NCI-H345 treated with DMSO at 0.1 percent for 48 hours (cell line): Measurements from ENCODE around the gene DPEP2.

Source experiments
- DNase-seq: peaks from one replicate; lab custom pipeline; 2025; ENCODE audit not compliant: unreplicated experiment; lab: John Stamatoyannopoulos, UW

The DPEP2 gene

DNA sequence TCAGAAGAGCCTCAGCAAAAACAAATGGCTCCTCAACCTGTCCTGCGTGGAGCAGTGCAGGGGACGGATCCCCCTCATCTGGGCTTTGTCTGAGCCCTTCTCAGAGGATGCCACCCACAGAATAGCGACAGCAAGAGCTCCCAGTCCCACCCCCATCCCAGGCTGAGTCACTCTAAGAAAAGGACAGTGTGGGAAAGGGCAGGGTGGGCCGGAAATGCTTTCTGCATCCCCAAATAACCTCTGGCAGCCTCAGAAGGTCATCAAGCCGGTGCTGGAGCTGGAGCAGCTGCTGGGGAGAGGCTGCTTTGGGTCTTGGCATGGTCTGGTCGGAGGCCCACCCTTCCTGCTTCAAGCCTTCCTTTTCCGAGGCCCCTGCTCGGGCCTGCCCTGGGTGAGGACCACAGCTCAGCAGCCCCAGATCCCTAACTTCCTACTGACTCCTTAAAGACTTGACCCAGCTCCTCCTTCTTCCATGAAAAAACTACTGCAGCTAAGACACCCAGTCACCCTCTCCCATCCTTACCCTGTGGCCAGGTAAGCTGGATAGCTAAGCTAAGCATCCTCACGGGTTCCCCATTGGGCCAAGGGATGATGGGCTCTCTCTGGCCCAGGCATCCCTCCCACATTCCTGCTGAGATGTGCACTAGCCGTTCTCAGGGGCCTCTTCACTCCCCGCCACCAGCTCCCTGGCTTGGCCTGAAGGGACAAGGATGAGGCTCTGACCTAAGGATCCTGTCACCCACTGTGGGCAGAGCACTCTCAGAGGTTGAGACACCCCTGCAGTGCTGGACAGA is 39.6 kb downstream of the DPEP2 start:
- no peak for DNase-seq

DNA sequence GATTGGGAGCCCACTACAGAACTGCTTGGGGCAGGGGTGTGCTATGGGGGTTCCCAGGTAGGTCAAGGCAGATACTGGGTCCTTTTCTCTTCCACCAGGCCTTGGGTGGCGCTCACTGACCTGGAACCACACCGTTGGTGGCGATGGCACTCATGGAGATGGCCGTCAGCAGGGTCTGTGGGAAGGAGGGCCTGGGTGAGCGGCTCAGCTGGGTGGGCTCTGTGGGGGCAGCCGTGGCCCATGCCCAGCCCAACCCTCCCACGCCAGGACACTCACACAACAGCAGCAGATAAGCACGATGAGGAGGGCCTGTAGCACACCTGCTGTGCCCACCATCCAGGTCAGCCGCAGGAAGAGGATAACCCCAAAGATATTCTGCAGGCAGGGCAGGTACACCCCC is 41.7 kb downstream of the DPEP2 start:
- DNase-seq: no peak

DNA sequence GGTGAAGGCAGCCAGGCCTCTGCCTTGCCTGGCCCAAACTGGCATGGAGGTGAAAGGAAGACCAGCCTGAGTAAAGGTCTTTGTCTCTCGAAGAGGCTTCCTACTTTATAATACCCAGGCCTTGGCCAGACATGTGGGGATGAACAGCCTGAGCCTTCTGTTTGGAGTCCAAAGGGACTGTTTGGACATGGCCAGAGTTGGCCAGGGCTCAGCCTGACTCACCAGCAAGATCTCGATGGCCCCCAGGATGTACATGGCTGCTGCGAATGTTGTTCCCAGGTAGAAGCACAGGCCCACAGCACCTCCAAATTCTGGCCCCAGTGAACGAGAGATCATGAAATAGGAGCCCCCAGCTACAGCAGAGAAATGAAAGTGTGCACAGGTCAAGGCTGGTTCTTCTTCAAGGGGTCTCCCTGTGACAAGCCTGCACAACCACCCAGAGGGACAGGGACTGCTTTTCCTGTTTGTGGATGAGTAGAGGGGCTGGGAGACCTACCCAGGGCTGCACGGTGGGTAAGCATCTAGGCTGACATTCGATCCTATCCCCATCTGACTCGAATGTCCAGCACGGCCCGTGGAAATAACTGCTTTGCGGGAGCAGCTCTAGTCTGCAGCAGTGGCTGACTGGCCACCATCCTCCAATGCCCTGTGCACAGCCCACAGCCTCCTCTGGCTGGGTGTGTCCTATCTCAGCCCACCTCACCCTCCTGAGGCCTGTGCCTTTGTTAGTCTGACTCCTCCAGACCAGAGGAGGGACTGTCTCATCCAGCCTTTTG is 44.7 kb downstream of the DPEP2 start:
- no peak for DNase-seq

- no peak for DNase-seq
These were observed 45.5 kb downstream of the DPEP2 start for GRCh38 chr16:67953641-67954375.

DNA sequence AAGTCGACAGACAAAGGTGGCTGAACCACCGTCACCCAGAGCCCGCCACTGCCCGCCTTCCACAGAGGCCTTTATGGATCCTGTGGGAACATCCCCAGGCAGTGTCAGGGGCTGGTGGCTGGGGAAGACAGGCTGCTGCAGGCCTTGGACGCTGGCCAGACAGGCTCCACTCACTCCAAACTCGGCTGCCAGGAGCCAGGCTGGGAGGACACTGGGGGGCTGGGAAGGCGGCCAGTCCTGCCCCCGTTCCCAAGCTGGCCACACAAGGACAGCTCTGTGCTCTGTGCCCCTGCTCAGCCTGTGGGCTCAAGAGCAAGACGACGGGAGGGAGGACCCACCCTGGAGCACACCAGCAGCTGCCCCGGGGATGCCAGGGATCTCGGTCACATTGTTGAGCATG is 47.8 kb downstream of the DPEP2 start:
- no peak for DNase-seq

DNA sequence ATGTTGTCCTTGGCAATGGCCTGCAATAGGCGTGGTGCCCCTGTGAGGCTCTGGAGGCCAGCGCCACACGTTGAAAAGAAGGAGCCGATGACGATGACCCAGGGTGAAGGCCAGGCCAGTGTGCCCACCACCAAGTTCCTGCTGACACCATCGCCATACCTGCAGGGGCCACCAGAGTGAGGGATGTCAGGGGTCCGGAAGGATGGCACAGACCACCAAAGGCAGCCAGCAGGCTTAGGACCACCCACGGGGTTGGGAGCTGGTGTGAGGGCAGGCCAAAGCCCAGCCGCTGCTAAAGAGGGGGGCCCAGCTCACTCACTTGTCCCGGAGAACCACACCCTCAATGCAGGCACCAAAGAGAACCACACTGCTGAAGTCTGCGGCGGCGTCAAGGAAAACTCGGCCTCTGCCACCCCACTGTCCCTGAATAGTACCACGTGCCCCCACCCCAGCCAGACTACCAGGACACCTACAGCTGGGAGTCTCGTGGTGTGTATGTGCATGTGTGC is 48.9 kb downstream of the DPEP2 start:
- DNase-seq: no peak

- DNase-seq: no peak
These were observed 49.6 kb downstream of the DPEP2 start for GRCh38 chr16:67949645-67950044.

GRCh38 chr16:67948015-67948414 is 51.3 kb downstream of the DPEP2 start:
- DNase-seq: no peak

- no peak for DNase-seq
These were observed 52.2 kb downstream of the DPEP2 start for GRCh38 chr16:67946966-67947558.

DNA sequence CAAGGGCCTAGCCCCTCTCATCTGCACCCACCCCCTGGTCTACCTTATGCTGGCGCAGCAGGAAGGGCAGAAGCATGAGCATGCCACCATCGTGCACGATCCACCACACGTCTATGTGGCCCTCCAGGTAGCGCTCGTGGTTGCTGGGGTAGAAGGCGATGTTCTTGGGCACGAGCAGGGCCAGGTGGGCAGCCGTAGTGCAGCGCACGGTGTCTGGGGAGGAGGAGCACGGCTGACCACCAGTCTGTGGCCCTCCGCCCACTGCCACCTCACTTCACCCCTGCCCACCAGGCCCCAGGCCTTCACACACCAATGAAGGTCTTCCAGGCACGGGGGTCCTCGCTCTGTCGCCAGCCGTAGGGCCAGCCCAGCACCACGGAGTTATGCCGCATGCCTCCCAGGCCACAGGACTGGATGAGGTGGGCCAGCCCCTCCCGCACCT is 53.1 kb downstream of the DPEP2 start:
- no peak for DNase-seq

- DNase-seq: no peak
These were observed 53.8 kb downstream of the DPEP2 start for GRCh38 chr16:67945392-67945933.

- no peak for DNase-seq
These were observed 54.4 kb downstream of the DPEP2 start for GRCh38 chr16:67944690-67945391.

DNA sequence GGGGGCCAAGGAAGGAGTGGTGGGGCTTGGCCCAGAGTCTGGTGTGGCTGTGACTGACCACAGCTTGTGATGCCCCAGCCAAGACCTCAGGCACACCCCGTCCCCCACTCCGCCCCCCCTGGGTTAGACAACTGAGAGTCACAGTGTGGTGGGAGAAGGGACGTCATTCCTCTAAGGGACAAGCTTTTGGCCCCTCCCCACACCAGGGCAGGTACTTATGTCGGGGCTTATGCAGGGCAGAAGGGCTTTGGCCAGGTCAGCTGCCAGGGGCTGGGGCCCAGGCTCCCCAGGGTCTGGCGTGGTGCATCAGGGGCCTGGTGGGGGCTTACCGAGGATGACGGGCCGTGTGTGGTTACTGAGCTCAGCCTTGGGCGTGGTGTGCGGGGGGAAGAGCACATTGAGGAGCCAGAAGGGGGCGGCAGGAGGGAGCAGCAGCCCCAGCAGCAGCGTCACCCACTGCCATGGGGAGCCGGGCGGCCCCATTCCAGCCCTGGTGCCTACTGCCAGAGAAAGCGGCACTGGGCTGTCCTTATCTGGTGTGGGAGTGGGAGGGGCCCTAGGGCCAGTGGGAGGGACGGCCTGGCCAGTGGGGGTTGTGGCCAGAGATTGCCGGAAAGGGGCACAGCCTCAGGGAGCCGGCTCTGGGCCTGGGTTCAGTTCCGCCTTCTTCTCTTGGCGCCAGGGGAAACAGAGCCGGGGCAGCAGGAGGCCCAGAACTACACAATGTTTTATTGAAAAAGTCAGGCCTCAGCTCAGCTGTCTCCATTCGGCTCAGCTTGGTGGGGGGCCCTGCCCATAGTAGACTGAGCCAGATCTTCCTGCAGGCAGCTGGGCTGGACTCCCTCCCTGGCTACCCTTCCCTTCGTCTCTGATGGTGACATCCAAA is 55.4 kb downstream of the DPEP2 start, which contains the start of gene LCAT:
Gene LCAT, minus strand, starts transcription at position 502 of the 886 bp plus-strand sequence. Its CDS starts 19 bp downstream, at position 483.
- DNase-seq: no peak

DNA sequence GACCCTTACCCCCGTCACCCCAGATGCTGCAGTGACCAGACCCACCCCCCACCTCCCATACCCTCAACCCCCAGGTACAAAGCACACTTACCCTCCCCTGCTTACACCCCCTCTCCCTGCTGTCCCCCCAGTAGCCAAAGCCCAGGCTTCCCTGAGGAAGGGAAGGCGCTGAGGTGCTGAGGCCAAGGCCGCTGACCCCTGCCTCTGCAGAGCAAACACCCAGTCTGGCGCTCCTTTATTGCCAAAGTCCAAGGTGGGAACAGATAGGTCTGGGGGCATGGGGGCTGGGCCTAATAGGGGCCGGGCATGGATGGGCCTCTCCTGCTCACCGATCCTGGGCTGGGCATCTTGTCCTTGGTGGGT is 56.0 kb downstream of the DPEP2 start:
- no peak for DNase-seq

DNA sequence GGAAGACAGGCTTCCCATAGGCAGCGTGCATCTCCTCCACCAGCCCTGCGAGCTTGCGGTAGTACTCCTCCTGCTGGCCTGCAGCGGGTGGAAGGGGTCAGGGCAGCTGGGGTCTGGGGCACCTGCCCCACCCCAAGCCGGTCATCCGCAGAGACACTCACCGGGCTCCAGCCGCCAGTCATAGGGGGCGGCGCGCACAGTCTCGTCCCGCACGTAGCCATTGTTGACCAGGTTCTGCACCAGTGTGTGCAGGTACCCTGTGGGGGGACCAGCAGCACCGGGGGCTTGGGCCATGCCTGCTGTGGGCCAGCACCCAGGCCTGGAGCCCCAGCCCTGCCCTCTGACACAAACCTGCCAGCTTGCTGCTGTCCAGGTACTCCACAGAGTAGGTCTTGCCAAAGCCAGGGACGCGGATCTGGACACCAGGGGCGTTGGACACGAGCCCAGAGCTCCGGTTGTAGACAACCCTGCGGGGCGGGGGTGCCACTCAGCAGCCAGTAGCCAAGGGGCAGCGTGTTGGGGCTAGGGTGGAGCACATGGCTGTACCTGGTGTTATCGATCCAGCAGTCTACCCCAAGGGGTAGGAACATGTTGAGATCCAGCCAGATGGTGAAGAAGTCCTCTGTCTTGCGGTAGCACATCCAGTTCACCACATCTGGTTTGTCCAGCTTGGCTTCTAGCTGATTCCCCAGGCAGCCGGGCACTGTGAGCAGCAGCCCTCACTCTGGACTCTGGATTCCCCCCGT is 56.6 kb downstream of the DPEP2 start:
- no peak for DNase-seq

- no peak for DNase-seq
These were observed 57.1 kb downstream of the DPEP2 start for GRCh38 chr16:67942200-67942509.

- DNase-seq: no peak
These were observed 57.6 kb downstream of the DPEP2 start for GRCh38 chr16:67941469-67942199.
